ENCODE results near the gene INF2.
"Not testable (repeated sequence)": the region's sequence is repeated elsewhere in the genome, so short reads cannot be mapped to it uniquely, and the experiment has no call there.

Gene INF2

DNA sequence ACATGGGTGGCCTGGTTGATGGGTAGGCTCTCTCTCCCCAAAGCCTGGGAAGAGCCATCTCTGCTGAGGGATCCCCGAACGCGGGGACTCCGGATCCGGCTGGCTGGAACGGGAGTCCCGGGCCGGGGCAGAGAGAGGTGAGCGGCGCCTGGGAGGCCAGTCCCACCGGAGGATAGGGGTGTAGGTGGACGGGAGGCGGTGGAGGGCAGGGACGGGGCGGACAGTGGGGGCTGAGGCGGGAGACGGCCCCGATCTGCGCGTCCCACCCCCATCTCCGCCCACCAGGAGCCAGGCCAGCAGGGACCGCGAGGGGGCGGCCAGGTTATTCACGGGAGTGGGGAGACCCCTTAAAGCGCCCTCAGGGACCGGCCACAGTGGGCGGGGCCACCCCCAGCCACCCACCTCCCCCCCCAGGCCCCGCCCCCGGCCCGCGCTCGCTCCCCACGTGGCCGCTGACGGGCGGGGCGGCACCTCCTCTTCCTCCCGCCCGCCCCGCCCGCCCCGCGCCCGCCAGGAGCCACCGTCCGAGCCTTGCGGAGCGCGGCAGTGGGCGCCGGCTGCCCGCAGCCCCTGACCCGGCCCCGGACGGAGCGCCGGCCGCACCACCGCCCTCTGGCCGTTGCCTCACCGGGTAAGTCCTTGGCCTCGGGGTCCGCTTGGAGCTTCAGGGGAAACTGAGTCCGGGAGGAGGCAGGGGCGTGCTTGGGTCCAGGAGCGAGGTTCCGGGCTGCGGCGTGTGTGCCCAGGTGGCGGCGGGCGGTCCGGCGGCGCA is at the start of gene INF2:
TSS of gene INF2 (plus strand) at position 510 of the 772 bp plus-strand sequence. CDS start 11,748 bp downstream, outside the sequence.
- peak; percentile 83 for DNase-seq

DNA sequence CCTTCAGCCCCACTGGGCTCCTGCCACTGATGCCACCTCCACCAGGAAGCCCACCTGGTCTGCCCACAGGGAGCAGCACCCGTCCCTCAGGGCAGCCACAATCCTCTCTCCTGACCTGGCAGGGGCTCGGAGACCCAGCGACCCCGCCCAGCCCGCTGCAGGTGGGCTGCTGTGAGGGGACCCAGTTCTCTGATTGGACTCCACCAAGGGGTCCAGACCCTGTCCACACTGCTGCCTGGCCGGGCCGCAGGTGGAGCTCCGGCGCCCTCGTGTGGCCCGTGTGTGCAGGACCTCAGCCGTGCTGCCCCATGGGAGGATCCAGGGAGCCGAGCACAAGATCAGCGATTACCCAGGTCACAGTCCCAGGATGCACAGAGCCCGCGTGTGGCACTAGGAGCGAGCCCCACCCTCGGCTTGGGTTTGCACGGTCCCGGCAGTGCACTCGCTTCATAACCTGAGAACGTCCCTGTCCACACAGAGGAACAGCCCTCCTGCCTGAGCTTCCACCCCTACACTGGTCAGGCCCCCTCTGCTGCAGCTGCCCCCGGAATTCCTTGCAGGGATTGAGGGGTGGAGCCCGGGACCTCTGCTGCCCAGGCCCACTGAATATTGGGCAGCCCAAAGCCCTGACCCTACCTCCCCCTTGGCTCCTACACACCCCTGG is 49.4 kb upstream of the INF2 start:
- DNase-seq = peak; percentile 24

DNA sequence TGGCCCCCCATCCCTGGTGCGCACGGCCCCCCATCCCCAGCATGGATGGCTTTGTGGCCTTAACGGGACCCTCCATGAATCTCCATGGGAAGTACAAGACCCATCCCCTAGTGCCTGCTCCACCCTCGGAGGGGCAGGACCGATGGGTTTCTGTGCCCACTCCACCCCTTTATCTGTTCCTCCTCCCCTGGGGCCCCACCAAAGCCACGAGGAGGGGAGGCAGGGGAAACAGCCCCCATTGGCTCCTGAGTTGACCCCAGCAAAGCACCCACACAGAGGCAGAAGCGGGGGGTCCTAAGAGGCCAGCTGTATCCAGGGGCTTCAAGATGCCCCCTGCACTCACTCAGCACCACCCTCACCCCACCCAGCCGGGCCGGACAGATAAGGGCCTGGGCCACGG is 48.7 kb upstream of the INF2 start:
- DNase-seq = no peak

DNA sequence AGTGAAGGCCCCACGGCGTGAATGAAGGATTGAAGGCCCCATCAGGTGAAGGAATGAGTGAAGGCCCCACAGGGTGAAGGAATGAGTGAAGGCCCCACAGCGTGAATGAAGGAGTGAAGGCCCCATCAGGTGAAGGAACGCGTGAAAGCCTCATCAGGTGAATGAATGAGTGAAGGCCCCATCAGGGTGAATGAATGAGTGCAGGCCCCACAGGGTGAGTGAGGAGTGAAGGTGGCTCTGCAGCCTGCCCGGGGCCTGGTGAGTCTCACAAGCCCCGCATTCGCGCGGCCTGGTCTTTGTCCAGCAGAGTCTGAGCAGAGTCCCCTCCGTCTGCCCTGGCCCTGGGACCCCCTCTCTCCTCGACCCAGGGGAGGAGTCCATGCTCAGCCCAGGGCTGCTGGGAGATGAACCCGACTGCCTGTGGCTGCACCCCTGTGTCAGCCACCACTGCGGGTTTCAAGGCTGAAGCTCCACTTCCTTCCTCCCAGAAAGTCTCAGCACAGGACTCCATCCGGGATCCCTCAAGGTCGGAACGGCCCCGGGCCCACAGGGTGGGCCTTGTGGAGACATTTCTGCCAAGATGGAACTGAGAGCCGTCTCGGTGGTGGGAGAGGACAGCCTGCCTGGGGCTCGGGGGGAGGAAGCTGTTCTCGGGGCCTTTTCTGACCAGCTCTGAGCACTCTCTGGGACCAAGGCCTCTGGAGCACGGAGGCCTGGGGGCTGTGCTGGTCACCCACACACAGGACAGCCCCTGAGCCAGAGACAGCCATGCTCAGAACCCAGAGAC is 47.5 kb upstream of the INF2 start:
- DNase-seq = no peak

DNA sequence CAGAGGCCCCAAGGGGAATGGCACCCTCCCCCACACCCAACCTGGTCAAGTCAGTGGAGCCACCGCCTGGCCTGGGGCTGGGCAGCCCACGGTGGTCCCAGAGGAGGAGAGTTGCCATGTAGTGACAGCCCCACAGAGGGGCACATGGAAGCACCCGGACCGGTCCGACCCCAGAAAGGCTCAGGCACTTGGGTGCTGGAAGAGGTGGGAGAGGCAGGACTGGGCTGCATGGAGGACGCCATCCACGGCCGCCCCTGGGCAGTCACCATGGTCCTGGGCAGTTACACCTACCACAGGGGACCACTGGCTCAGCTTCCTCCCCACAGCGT is 46.9 kb upstream of the INF2 start:
- no peak for DNase-seq

DNA sequence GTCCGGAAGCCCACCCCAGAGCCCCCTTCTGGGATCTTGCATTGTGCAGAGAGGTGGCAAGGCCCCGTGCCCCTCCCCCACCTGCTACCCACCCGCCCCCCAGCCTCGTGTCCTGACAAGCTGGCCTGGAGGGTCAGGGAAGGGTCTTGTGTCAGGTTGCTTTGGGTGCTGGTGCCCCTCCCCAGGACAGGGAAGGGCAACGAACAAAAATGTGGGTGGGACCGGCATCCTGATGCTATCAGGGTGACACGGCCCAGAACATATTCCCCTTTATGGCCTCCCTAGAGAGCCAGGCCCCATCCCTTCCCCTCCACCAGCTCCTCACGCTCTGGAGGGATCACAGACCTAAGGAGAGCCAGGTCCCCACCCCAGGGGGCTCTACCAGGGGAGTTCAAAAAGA is 46.1 kb upstream of the INF2 start:
- DNase-seq = no peak

DNA sequence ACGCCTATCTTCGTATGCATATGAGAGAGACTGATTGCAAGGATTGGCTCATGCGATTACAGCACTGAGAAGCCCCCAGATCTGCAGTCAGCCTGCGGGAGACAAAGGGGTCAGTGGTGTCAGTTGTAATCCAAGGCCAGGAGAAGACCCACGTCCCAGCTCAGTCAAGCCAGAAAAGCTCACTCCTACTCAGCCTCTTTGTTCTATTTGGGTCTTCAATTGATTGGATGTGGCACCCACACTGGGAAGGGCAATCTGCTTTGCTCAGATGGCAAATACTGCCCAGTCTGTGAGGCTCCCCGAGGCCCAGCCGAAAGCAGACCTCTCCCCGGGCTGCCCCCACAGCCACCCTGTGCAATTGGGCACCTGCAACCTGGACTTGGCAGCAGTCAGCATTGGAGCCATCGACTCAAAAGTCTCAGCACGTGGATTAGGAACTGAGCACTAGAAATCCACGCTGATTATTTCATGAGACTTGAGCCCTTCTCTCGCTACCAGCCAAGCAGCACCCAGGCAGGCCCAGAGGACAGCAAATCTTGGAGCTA is 45.3 kb upstream of the INF2 start:
- no peak for DNase-seq

DNA sequence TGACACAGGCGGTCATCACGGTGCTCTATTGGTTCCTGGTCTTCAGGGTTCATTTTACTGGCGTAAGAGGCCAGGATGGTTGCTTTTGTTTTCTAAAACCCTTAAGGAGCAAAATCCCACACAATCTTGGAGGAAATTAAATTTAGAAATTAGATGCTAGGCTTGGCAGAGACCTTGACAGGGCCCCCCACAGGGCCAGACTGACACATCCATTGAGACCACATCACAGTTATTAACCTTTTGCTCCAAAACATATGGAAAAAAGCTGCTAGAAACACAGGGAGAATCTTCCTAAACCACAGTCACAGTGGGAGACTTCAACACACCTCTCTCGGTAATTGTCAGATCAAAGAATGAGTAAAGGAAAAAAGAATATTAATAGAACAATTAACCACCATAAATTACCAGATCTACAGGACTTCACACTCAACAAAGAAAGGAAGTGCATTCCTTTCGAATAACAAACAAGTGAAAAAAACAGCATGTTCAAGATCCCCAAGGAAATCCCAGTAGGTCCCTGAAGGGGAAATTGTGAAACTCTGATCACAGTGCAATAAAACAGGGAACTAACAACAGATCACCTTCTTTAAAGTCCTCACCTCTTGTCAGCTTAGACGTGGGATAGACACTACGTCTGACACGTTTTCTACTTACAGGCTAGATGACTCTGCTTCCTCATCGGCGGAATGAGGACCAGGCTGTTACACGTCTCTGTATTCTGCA is 44.6 kb upstream of the INF2 start:
- DNase-seq = no peak

DNA sequence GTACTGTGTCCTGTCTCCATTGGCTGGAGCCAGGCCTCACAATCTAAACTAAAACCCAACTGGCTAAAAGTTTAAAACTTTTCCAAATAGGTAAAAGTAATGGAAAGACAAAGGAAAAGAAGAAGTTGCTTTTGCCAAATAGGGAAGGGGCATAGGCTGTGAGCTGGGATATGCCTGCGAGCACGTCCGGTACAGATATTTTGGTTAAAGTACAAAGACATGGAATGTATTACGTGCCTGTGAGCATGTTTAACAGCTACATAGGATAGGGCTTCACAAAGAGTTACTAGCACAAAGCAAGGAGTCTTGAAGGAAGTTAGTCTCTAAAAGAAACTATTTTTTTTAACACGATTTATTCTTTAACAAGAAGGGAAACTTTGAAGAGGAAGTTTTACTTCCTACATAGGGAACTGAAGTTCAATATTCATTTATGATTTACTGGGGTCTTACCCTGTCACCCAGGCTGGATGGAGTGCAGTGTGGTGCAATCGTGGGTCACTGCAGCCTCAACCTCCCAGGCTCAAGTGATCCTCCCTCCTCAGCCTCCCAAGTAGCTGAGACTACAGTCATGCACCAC is 41.9 kb upstream of the INF2 start:
- DNase-seq = no peak

DNA sequence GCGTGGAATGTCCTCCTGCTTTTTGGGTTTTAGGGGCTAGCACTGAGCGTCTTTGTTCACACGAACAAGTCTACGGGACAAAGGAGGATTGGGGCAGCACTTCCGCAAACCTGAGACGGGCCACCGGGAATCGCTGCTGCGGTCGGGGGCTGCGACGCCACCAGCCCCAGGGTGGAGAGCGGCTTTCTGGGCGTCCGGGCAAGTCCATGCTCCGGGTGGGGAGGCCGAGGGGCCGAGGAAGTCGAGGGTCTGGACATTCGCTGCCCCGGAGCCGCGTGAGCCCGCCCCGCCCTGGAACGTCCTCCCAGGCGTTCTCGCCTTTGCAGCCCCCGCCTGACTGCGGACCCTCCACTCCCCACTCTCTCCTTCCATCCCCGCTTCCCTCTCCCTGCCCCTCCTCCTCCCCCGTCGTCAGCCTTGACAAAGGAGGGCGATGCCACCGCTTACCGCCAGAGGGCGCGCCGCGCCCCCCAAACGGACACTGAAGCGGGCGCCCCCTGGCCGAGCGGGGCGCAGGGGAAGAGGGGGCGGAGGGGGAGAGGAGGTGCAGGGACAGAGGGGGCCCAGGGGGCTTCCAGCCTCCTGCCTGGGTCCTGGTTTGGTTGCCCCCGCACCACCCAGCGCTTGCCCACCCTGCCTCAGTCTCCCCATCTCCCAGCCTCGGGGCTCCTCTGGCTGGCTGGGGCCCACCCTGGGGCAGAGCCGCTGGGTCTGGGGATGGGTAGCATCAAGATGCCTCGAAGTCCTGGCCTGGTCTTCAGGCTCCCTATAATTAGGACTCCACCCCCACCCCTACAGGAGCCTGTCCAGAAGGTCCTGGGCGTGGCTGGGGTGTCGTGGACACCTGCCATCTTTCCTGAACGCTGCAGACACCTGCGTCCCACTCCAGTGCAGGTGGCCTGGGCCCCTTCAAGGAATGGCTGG is 39.1 kb upstream of the INF2 start:
- DNase-seq = peak; percentile 24

DNA sequence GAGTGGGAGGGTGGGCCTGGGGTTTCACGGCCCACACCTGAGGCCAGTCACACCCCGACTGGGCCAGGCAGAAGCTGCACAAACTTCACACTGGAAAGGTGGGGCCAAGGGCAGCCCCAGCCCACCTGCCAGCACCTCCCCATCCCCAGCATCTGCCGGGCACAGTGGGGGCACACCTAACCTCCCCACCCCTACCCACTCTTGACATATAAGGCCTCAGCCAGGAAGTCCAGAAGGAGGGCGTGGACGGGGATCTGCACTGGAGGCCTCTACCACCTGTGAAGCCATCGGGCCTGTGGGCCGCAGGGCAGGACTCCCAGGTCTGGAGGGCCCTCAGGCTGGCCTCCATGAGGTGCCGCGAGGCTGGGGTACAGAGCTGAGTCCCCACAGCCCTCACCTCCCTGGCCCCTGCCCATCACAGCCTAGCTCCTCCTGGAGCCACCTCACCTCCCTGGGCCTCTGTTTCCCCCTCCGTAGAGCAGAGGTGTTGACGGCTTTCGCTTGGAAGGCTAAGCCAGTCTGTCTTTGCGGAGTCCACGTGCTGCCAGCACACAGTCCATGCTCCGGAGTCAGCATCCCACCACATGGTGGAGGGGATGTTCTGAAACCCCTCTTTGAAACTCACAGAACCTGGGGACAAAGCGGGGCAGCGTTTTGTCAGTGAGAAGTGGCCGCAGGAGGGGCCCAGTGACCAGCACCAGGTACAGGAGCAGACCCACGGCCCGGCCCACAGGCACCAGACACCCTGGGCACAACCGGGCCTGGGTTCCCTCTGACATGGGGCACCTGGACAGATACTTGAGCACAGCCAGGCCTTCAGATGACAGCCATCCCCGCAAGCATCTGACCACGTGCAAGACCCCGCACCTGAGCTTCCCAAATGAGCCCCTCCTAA is 38.2 kb upstream of the INF2 start:
- no peak for DNase-seq

DNA sequence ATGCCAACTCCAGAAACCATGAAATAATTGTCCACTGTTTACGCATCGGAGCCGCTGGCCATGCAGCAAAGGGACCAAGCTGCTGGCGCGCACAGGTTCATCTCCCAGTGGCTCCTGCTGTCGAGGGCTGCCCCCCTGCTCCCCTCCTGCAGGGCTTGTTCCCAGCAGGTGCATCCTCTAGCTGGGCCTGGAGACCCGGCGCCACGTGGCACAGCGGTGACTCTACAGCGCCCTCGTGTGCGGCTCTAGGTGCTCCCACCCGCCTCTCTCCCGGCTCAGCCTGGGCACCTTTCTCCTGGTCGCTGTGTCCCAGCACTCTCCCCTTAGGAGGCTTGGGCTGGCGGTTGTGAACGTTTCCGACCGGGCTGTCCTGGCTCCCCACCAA is 37.5 kb upstream of the INF2 start:
- DNase-seq = no peak

DNA sequence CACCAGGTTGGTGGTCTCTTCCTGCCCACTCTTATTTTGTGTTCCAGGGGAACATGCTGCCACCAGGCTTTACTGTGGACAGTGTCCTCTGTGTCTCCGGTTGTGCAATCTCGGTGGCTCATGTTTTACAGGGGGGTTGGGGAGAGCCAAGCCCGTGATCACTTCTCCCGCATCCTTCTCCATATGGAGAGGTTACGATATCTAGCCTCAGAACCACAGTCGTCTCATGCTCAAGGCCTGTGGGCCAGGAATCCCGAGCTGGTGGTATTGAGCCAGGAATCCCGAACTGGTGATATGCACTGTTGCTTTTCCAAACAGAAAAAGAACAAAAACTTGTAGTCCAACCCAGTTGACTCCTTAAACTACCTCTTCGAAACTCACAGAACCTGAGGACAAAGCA is 37.0 kb upstream of the INF2 start:
- no peak for DNase-seq

DNA sequence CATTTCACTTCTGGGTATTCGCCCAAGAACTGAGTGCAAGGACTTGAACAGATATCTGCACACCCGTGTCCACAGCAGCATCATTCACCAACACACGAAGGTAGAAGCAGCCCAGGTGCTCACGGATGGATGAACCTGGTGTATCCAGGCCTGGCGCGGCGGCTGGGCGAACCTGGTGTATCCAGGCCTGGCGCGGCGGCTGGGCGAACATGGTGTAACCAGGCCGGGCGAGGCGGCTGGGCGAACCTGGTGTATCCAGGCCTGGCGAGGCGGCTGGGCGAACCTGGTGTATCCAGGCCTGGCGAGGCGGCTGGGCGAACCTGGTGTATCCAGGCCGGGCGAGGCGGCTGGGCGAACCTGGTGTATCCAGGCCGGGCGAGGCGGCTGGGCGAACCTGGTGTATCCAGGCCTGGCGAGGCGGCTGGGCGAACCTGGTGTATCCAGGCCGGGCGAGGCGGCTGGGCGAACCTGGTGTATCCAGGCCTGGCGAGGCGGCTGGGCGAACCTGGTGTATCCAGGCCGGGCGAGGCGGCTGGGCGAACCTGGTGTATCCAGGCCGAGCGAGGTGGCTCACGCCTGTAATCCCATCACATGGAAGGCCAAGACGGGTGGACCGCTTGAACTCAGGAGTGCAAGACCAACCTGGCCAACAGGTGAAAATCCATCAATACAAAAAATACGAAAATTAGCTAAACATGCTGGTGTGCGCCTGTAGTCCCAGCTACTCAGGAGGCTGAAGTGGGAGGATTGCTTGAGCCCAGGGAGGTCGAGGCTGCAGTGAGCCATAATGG is 36.1 kb upstream of the INF2 start:
- DNase-seq = not testable (repeated sequence)

DNA sequence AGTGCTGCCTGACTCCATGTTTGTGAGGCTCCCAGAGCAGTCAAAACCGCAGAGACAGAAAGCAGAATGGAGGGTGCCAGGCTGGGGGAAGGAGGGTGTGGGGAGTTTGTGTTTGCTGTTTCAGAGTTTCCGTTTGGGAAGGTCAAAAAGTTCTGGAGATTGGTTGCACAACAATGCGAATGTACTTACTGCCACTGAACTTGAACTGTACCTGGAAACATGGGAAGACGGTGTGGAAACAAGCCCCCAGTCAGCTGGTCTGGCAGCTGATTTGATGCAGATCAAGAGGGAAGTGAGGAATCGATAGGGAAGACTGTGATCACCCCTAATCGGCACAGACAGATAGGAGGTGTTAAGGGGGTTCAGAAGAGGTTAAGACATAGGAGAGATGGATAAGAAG is 35.3 kb upstream of the INF2 start:
- no peak for DNase-seq

DNA sequence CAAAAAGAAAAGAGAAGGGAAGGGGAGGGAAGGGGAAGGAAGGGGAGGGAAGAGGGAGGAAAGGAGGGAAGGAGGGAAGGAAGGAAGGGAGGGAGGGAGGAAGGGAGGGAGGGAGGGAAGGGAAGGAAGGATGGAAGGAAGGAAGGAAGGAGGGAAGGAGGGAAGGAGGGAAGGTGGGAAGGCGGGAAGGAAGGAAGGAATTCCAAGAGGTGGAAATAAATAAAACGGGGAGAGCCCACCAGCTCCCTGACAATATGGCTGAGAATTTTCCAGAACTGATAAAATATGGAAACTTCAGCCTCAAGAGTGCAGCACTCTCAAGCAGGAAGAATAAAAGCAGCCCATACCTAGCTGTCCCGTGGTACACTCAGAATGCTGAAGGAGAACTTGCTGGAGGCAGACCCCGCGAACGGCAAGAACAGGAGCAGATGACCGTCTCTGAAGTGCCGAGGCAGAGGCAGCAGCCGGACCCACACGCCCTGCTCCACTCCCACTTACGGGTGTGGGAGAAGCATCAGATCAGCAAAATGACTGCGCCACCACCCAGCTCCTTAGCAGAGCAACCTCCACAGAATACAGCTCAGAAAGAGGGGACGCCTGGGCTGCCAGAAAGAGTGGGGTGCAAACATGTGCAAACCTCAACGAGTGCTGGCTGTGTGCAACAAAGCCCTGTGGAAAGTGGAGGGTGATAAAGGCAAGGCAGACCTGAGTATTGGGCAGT is 34.1 kb upstream of the INF2 start:
- DNase-seq = no peak

DNA sequence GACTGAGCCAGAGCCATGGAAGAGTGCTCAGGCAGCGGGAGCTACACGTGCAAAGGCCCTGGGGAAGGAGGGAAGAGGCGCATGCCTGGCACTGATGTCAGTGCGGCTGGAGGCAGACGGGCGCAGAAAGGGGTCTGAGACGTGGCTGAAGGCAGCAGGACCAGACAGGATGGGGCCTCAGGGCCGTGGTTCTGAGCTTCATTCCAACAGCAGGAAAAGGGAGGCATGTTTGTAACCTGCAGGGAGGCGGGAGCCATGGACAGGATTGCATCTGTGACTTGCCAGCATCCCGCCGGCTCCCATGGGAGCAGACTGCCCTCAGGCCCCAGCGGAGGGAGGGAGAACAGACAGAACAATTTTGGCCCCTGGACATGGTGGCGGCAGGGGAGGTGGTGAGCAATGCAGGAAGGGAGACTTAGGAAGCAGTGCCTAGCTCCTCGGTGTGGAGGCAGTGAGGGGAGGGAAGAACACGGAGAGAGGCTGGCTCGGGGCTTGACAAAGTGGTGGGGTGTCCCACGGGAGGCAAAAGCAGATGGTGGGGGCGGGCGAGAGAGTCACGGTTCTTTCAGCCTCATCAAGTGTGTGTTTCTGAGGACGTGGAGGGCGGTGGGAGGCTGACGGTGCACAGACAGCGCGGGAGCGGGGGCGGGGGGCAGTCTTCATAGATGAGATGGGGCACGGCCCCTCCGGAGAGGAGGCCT is 33.3 kb upstream of the INF2 start:
- DNase-seq = no peak

DNA sequence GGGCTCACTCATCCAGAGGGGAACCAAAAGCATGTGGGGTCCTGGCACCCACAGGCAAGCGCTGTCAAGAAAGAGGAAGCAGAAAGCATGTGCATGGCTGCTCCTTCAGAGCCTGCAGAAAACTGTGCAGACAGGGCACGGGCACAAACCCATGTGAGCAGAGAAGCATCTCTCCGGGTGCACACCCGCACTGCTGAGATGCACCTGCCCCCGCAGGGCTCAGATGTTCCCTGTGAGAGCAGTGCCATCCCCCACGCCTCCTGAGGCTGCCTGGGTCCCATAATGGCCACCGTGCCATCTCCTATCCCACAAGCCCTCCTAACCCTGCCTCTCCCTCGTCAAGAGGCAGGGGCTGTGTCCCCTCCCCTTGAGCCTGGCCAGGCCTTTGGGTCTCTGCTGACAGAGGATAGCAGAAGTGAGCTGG is 32.3 kb upstream of the INF2 start:
- DNase-seq = no peak

All from NCI-H226 (cell line).